H9 (cell line): ENCODE results near the gene SCN4A. TPM values are rescaled to one million over a fixed set of nuclear protein-coding genes. Genes with fewer than 3 reads are reported as not detected.

ENCODE experiments used
- DNase-seq: peaks from one replicate; pipeline ENCODE4 v3.0.0-alpha.2; 2017
- H2AFZ ChIP-seq: one replicate; pipeline ENCODE4 v1.6.1; 2013; ENCODE audit warnings: mild to moderate bottlenecking, low read length, control low read depth, moderate library complexity
- H2AK5ac ChIP-seq: 2 replicates; pipeline ENCODE4 v1.6.1; 2013; ENCODE audit warnings: low read length, control low read depth, mixed read lengths; ENCODE audit not compliant: insufficient read length
- H2BK120ac ChIP-seq: one replicate; pipeline ENCODE4 v1.6.1; 2013; ENCODE audit warnings: low read depth, mild to moderate bottlenecking, low read length, control low read depth, inconsistent platforms; ENCODE audit not compliant: poor library complexity, severe bottlenecking
- H2BK12ac ChIP-seq: 2 replicates; pipeline ENCODE4 v1.6.1; 2013; ENCODE audit warnings: low read length, control low read depth, mixed read lengths, low read depth; ENCODE audit not compliant: insufficient read length
- H2BK15ac ChIP-seq: 2 replicates; pipeline ENCODE4 v1.6.1; 2013; ENCODE audit warnings: low read depth, low read length, control low read depth
- H2BK20ac ChIP-seq: one replicate; pipeline ENCODE4 v1.6.1; 2013; ENCODE audit warnings: low read depth, mild to moderate bottlenecking, low read length, control low read depth, inconsistent platforms; ENCODE audit not compliant: poor library complexity, severe bottlenecking
- H2BK5ac ChIP-seq: 2 replicates; pipeline ENCODE4 v1.6.1; 2013; ENCODE audit warnings: low read length, control low read depth, mixed read lengths; ENCODE audit not compliant: insufficient read length
- H3K14ac ChIP-seq: 2 replicates; pipeline ENCODE4 v1.6.1; 2013; ENCODE audit warnings: low read length, control low read depth; ENCODE audit not compliant: insufficient read depth
- H3K18ac ChIP-seq: 2 replicates; pipeline ENCODE4 v1.6.1; 2013; ENCODE audit warnings: low read depth, mild to moderate bottlenecking, mixed read lengths, low read length, control low read depth; ENCODE audit not compliant: insufficient read length
- H3K23ac ChIP-seq: 2 replicates; pipeline ENCODE4 v1.6.1; 2013; ENCODE audit warnings: low read length, control low read depth, mixed read lengths, low read depth; ENCODE audit not compliant: insufficient read length
- H3K23me2 ChIP-seq: 2 replicates; pipeline ENCODE4 v1.6.1; 2013; ENCODE audit warnings: low read depth, mild to moderate bottlenecking, mixed read lengths, low read length, control low read depth; ENCODE audit not compliant: insufficient read length, poor library complexity, severe bottlenecking
- H3K27ac ChIP-seq: 2 replicates; pipeline ENCODE4 v1.5.1; 2013; ENCODE audit warnings: low read length, control low read depth, mixed read lengths, low read depth; ENCODE audit not compliant: insufficient read length
- H3K27me3 ChIP-seq: 2 replicates; pipeline ENCODE4 v1.6.1; 2013; ENCODE audit warnings: low read length, control low read depth, inconsistent platforms; ENCODE audit not compliant: insufficient read depth
- H3K4ac ChIP-seq: 2 replicates; pipeline ENCODE4 v1.6.1; 2013; ENCODE audit warnings: low read depth, mild to moderate bottlenecking, control low read depth, inconsistent platforms, low read length, moderate library complexity
- H3K4me1 ChIP-seq: 2 replicates; pipeline ENCODE4 v1.6.1; 2013; ENCODE audit warnings: low read length, control low read depth, inconsistent platforms; ENCODE audit not compliant: insufficient read depth
- H3K4me2 ChIP-seq: 2 replicates; pipeline ENCODE4 v1.6.1; 2013; ENCODE audit warnings: low read length, control low read depth, mixed read lengths; ENCODE audit not compliant: insufficient read length, insufficient read depth
- H3K56ac ChIP-seq: 2 replicates; pipeline ENCODE4 v1.6.1; 2013; ENCODE audit warnings: low read depth, mild to moderate bottlenecking, mixed read lengths, low read length, control low read depth; ENCODE audit not compliant: insufficient read length
- H3K79me1 ChIP-seq: 2 replicates; pipeline ENCODE4 v1.6.1; 2013; ENCODE audit warnings: low read depth, mild to moderate bottlenecking, moderate library complexity, low read length, control low read depth, inconsistent platforms; ENCODE audit not compliant: insufficient read depth, poor library complexity, severe bottlenecking
- H3K79me2 ChIP-seq: 2 replicates; pipeline ENCODE4 v1.6.1; 2013; ENCODE audit warnings: low read length, control low read depth, inconsistent platforms; ENCODE audit not compliant: insufficient read depth
- H3K9ac ChIP-seq: 2 replicates; pipeline ENCODE4 v1.6.1; 2013; ENCODE audit warnings: low read length, control low read depth, mixed read lengths; ENCODE audit not compliant: insufficient read length; ENCODE audit errors: extremely low read depth
- H3K9me3 ChIP-seq: one replicate; pipeline ENCODE4 v1.6.1; 2013; ENCODE audit warnings: low read depth, low read length, inconsistent platforms; ENCODE audit not compliant: control insufficient read depth
- H3T11ph ChIP-seq: one replicate; pipeline ENCODE4 v1.6.1; 2013; ENCODE audit warnings: mild to moderate bottlenecking, low read length, control low read depth, inconsistent platforms
- H4K20me1 ChIP-seq: one replicate; pipeline ENCODE4 v1.6.1; 2013; ENCODE audit not compliant: control insufficient read depth, insufficient read length, insufficient read depth
- H4K5ac ChIP-seq: 2 replicates; pipeline ENCODE4 v1.6.1; 2013; ENCODE audit warnings: low read depth, mild to moderate bottlenecking, mixed read lengths, low read length, control low read depth; ENCODE audit not compliant: insufficient read length
- H4K8ac ChIP-seq: replicated peaks from 2 replicates; pipeline ENCODE4 v1.6.1; 2013; ENCODE audit warnings: low read length, control low read depth, mixed read lengths, low read depth; ENCODE audit not compliant: insufficient read length
- H4K91ac ChIP-seq: 2 replicates; pipeline ENCODE4 v1.6.1; 2013; ENCODE audit warnings: low read depth, mild to moderate bottlenecking, moderate library complexity, mixed read lengths, low read length, control low read depth; ENCODE audit not compliant: insufficient read length
- H3K27ac Mint-ChIP-seq, 3 experiments: 2 replicates in 2 of 3; 3 replicates in 1 of 3; pipeline ENCODE4 v1.8.0; 2020 to 2021; ENCODE audit warnings: mixed read lengths in 3 of 3, mild to moderate bottlenecking in 1 of 3, moderate library complexity in 1 of 3
- H3K27me3 Mint-ChIP-seq: 2 replicates; pipeline ENCODE4 v1.8.0; 2021; ENCODE audit warnings: low read depth, mild to moderate bottlenecking, moderate library complexity, mixed read lengths
- H3K36me3 Mint-ChIP-seq, 3 experiments: 2 replicates in 2 of 3; 3 replicates in 1 of 3; pipeline ENCODE4 v1.8.0; 2020 to 2021; ENCODE audit warnings: low read depth in 3 of 3, mixed read lengths in 3 of 3; ENCODE audit not compliant: insufficient read depth in 1 of 3
- H3K4me1 Mint-ChIP-seq, 2 experiments: 2 replicates each; pipeline ENCODE4 v1.8.0; 2020; ENCODE audit warnings: mixed read lengths in 2 of 2
- H3K4me3 Mint-ChIP-seq, 2 experiments: 2 replicates in 1 of 2; 3 replicates in 1 of 2; pipeline ENCODE4 v1.8.0; 2020 to 2021; ENCODE audit warnings: mild to moderate bottlenecking in 2 of 2, mixed read lengths in 2 of 2, moderate library complexity in 1 of 2
- H3K9me3 Mint-ChIP-seq, 2 experiments: 2 replicates in 1 of 2; 3 replicates in 1 of 2; pipeline ENCODE4 v1.8.0; 2020; ENCODE audit warnings: mild to moderate bottlenecking in 2 of 2, mixed read lengths in 2 of 2, moderate library complexity in 1 of 2
- CTCF ChIP-seq: fragments of 200-600 bp; sonication (generic); conservative IDR thresholded peaks from 3 replicates; pipeline ENCODE4 v1.8.0; 2021; ENCODE audit warnings: antibody characterized with exemption, mild to moderate bottlenecking
- WGBS: extraction: QIAGEN DNeasy Blood & Tissue Kit; methylation state at CpG from one replicate; pipeline ENCODE4 v1.1.7; 2013; ENCODE audit warnings: missing lambda C conversion rate, low lambda C conversion rate, mixed read lengths; ENCODE audit not compliant: insufficient read length; ENCODE audit errors: extremely low coverage; 5-methylcytosine and 5-hydroxymethylcytosine counted together
- total RNA-seq: library from RNA; stranded (reverse); gene quantifications from 2 replicates; pipeline ENCODE4 v1.2.1, GENCODE V29; 2021

The SCN4A gene
- total RNA-seq, 1 experiment from 2014 or later = 5.8 TPM

- no peak overlapping the region for H3K56ac ChIP-seq
- H2AFZ ChIP-seq = no peak overlapping the region
- no peak for TF ChIP-seq CTCF
- Mint-ChIP-seq H3K9me3 (no peaks in the 10 kb centered on the region), H3K36me3 (no peaks in the 10 kb centered on the region), H3K4me3 (no peak overlapping the region), H3K4me1 (peaks cover 14 to 24% of the 10 kb centered on the region in 2 experiments), H3K27me3 (peaks cover 7% of the 10 kb centered on the region), H3K27ac (no peak overlapping the region)
- H3K23me2 ChIP-seq = no peaks in the 10 kb centered on the region
- no peak overlapping the region for H3K4ac ChIP-seq
- no peak overlapping the region for H3K23ac ChIP-seq
- H2AK5ac ChIP-seq = no peak overlapping the region
- WGBS = no CpG with 5 or more reads among the region's 13 CpGs
- peak; percentile 24 for DNase-seq
- no peak overlapping the region for H3T11ph ChIP-seq
- no peak overlapping the region for H3K18ac ChIP-seq
- H3K27me3 ChIP-seq = no peaks in the 10 kb centered on the region
- H4K8ac ChIP-seq = no peak overlapping the region
- H2BK20ac ChIP-seq = no peak overlapping the region
- H3K4me1 ChIP-seq = peaks cover 3% of the 10 kb centered on the region; the same call in 1 of the 2 replicates
- no peak overlapping the region for H4K5ac ChIP-seq
- no peak overlapping the region for H3K4me2 ChIP-seq
- no peak overlapping the region; the same call in 1 of the 2 replicates for H3K14ac ChIP-seq
- no peak overlapping the region for H3K9ac ChIP-seq
- H4K91ac ChIP-seq = no peak overlapping the region
- no peak overlapping the region for H3K27ac ChIP-seq
- no peaks in the 10 kb centered on the region for H3K79me1 ChIP-seq
- no peaks in the 10 kb centered on the region for H4K20me1 ChIP-seq
- no peak overlapping the region for H2BK12ac ChIP-seq
- H2BK15ac ChIP-seq = no peak overlapping the region
- no peaks in the 10 kb centered on the region for H3K79me2 ChIP-seq
- no peak overlapping the region for H2BK5ac ChIP-seq
- H2BK120ac ChIP-seq = no peak overlapping the region
- no peaks in the 10 kb centered on the region for H3K9me3 ChIP-seq
Measured at GRCh38 chr17:64006361-64007088, 33.8 kb upstream of the SCN4A start.
